Smooth muscle cell (in vitro differentiated cells): ENCODE measurements around the gene MOSMO. TPM values are rescaled to one million over a fixed set of nuclear protein-coding genes. Genes with fewer than 3 reads are reported as not detected.

Experiments used
- DNase-seq: peaks from one replicate; lab custom pipeline; 2025; ENCODE audit not compliant: unreplicated experiment; lab: John Stamatoyannopoulos, UW
- H2AFZ ChIP-seq: fragments of 200-600 bp; sonication (generic); 2 replicates; pipeline ENCODE4 v1.6.0; 2016; ENCODE audit warnings: antibody characterized with exemption, low read depth, mild to moderate bottlenecking
- H3F3A ChIP-seq: fragments of 200-600 bp; sonication (generic); 2 replicates; pipeline ENCODE4 v1.6.0; 2017; ENCODE audit warnings: antibody characterized with exemption, low read depth
- H3K27ac ChIP-seq: fragments of 200-600 bp; sonication (generic); 2 replicates; pipeline ENCODE4 v1.5.1; 2016; ENCODE audit warnings: low read depth, mild to moderate bottlenecking
- H3K27me3 ChIP-seq: fragments of 200-600 bp; sonication (generic); 2 replicates; pipeline ENCODE4 v1.6.1; 2016; ENCODE audit warnings: low read depth, mild to moderate bottlenecking
- H3K36me3 ChIP-seq: fragments of 200-600 bp; sonication (generic); 2 replicates; pipeline ENCODE4 v1.5.1; 2016; ENCODE audit warnings: low read depth
- H3K4me1 ChIP-seq: fragments of 200-600 bp; sonication (generic); 2 replicates; pipeline ENCODE4 v1.5.1; 2016; ENCODE audit warnings: low read depth
- H3K4me2 ChIP-seq: fragments of 200-600 bp; sonication (generic); 2 replicates; pipeline ENCODE4 v1.6.0; 2016; ENCODE audit warnings: mild to moderate bottlenecking
- H3K4me3 ChIP-seq: fragments of 200-600 bp; sonication (generic); 2 replicates; pipeline ENCODE4 v1.5.1; 2016; ENCODE audit warnings: mild to moderate bottlenecking
- H3K79me2 ChIP-seq: fragments of 200-600 bp; sonication (generic); 2 replicates; pipeline ENCODE4 v1.6.0; 2016; ENCODE audit warnings: low read depth, mild to moderate bottlenecking
- H3K9ac ChIP-seq: fragments of 200-600 bp; sonication (generic); 2 replicates; pipeline ENCODE4 v1.6.0; 2016; ENCODE audit warnings: low read depth
- H3K9me3 ChIP-seq: fragments of 200-600 bp; sonication (generic); replicated peaks from 2 replicates; pipeline ENCODE4 v1.5.1; 2016; ENCODE audit warnings: low read depth
- H4K20me1 ChIP-seq: fragments of 200-600 bp; sonication (generic); 2 replicates; pipeline ENCODE4 v1.6.0; 2016; ENCODE audit warnings: low read depth
- WGBS: methylation state at CpG from one replicate; pipeline ENCODE4 v1.1.7; 2016; ENCODE audit warnings: low lambda C conversion rate; 5-methylcytosine and 5-hydroxymethylcytosine counted together
- polyA plus RNA-seq: library from polyadenylated mRNA; unstranded; fragments of >200 nt; fragmentation: Nextera tagmentation; extraction: Ambion mirVana; gene quantifications from 2 replicates; pipeline ENCODE4 v1.2.1, GENCODE V29; 2016
- total RNA-seq: library from RNA; depleted of rRNA; stranded (reverse); fragments of >200 nt; gene quantifications from 2 replicates; pipeline ENCODE4 v1.2.3, GENCODE V29; 2014
- TF ChIP-seq, protein P1 (sequence below): fragments of 200-600 bp; sonication (generic); IDR thresholded peaks from 2 replicates; pipeline ENCODE4 v1.5.1; 2017; ENCODE audit warnings: borderline replicate concordance, mild to moderate bottlenecking, antibody characterized with exemption; ENCODE audit not compliant: insufficient read depth, poor library complexity, severe bottlenecking

MOSMO gene
- total and polyA plus RNA-seq, 2 experiments from 2014 or later = 2.8 to 18.6 TPM

DNA sequence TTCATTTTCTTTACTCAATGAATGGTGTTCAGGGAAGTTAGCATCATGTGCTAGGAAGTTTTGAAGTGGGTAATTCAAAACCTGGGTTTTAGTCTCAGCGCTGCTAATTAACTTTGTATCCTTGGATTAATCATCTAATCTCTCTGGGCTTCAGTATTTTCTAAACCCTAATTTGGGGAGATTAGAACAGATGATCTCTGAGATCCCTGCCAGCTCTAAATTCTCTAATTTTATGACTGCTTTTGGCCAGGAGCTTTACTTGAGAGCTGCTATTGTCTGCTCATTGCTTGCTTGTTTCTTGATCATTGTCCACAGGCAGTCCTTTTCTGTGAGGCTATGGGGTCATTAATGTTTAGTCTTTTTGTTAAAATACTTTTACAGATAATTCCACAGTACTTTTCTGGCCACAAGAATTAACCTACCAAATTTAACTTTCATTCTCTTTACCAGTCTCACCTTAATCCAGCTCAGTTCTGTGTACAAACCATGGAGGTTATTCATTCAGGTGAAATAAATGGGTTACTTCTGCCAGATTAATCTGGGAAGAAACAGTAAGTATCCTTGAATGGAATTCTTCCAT is 56.1 kb downstream of the MOSMO start:
- no peak overlapping the region for H3K4me3 ChIP-seq
- H3K27ac ChIP-seq = no peak overlapping the region
- DNase-seq = no peak
- TF ChIP-seq, protein P1, sequence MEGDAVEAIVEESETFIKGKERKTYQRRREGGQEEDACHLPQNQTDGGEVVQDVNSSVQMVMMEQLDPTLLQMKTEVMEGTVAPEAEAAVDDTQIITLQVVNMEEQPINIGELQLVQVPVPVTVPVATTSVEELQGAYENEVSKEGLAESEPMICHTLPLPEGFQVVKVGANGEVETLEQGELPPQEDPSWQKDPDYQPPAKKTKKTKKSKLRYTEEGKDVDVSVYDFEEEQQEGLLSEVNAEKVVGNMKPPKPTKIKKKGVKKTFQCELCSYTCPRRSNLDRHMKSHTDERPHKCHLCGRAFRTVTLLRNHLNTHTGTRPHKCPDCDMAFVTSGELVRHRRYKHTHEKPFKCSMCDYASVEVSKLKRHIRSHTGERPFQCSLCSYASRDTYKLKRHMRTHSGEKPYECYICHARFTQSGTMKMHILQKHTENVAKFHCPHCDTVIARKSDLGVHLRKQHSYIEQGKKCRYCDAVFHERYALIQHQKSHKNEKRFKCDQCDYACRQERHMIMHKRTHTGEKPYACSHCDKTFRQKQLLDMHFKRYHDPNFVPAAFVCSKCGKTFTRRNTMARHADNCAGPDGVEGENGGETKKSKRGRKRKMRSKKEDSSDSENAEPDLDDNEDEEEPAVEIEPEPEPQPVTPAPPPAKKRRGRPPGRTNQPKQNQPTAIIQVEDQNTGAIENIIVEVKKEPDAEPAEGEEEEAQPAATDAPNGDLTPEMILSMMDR = no peak
- no peak overlapping the region for H3K4me2 ChIP-seq
- H2AFZ ChIP-seq = no peak overlapping the region
- H3K27me3 ChIP-seq = no peaks in the 10 kb centered on the region
- peaks cover 68% of the 10 kb centered on the region for H4K20me1 ChIP-seq
- no peak overlapping the region for H3K9ac ChIP-seq
- WGBS = 85% methylated on average over 1 of the region's 1 CpG
- H3K36me3 ChIP-seq = no peaks in the 10 kb centered on the region
- H3F3A ChIP-seq = no peaks in the 10 kb centered on the region
- peaks cover 14% of the 10 kb centered on the region for H3K79me2 ChIP-seq
- H3K4me1 ChIP-seq = peaks cover 21% of the 10 kb centered on the region
- no peaks in the 10 kb centered on the region for H3K9me3 ChIP-seq

DNA sequence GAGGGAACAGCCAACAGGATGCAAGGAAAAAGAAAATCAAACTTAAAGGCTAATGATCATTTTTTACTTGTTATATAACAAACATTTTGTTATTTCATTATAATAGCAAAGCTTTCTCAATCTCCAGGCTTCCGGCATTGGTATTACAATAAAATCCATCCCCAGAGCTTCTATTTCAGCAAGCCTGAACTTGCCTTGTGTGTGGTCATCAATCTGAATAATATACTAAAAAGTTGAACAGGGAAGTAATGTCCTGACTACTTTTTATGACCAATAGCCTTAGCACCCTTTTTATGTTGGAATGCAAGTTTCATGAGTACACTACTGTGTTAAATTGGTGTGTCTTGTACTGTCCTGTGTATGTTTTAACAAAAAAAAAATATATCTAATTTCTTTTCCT is 57.3 kb downstream of the MOSMO start:
- Histone ChIP-seq H3K4me3 (no peak overlapping the region), H3K4me1 (peaks cover 21% of the 10 kb centered on the region), H2AFZ (no peak overlapping the region), H3K9ac (no peak overlapping the region), H3K27ac (no peak overlapping the region), H3F3A (no peaks in the 10 kb centered on the region), H4K20me1 (peaks cover 55% of the 10 kb centered on the region), H3K9me3 (no peaks in the 10 kb centered on the region), H3K27me3 (no peaks in the 10 kb centered on the region), H3K4me2 (no peak overlapping the region), H3K79me2 (peaks cover 14% of the 10 kb centered on the region), H3K36me3 (no peaks in the 10 kb centered on the region)
- 85% methylated on average over 1 of the region's 1 CpG for WGBS
- TF ChIP-seq, protein P1 = no peak
- no peak for DNase-seq

DNA sequence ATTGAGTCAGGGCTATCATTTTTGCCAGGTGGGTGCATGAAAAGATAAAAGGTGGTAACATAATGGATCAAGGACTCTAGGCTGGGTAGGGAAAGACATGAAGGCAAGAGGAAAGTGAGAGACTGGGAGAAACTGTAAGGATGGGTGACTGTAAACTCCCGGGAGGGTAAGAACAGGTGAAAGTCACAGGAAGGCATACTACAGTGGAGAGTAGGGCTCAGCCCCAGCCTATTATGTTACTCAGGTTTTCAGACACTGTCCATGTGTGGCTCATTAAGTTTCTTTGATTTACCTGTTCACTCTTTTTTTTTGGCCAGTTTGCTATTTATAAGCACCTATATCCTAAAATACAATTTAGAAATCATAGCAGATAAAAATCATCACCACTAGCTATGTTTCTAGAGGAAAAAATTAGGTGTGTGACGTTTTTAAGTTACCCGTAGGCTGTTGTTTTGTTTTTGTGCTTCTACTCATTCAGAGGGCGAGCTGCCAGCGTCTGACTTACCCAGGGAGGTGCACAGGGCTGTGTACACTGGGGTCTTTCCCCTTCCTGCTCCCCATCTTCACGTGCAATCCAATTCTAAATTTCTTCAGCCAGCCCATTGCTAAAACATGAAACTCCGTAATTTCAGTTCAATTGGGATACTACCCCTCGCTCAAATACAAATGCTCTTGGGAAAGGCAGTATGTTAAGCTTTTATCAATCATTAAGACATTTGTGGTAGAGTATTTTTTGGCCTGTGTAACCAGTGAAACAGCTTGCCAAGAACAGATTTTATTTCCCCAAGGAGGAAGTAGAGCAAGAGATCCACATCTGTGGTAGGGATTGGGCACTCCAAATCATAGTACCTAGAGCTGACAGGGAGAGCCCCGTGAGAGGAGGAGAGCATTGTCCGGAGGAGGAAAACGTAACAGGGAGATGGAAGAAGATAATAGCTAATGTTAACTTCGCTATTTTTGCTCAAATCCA is 62.7 kb downstream of the MOSMO start:
- Histone ChIP-seq H3K27ac (no peak overlapping the region), H3K27me3 (no peaks in the 10 kb centered on the region), H4K20me1 (peaks cover 41% of the 10 kb centered on the region), H3F3A (no peaks in the 10 kb centered on the region), H3K4me1 (no peaks in the 10 kb centered on the region), H3K4me2 (no peak overlapping the region), H3K4me3 (no peak overlapping the region), H3K9ac (no peak overlapping the region), H3K79me2 (peaks cover 19% of the 10 kb centered on the region), H3K9me3 (no peaks in the 10 kb centered on the region), H2AFZ (no peak overlapping the region), H3K36me3 (no peaks in the 10 kb centered on the region)
- TF ChIP-seq, protein P1 = no peak
- no peak for DNase-seq
- WGBS = 94% methylated on average over 12 of the region's 12 CpGs
